ENCODE data around the gene FAT1.
"Not testable (repeated sequence)": the region's sequence is repeated elsewhere in the genome, so short reads cannot be mapped to it uniquely, and the experiment has no call there.

The FAT1 gene

GRCh38 chr4:186723292-186724057 lies at the start of gene FAT1:
TSS of gene FAT1 (minus strand) at chr4:186723856. CDS start at chr4:186709827, 14,029 bp downstream.
- no peak for DNase-seq

- no peak for DNase-seq
These were observed 49.4 kb upstream of the FAT1 start for GRCh38 chr4:186772936-186773487.

GRCh38 chr4:186771624-186772023 lies 48.0 kb upstream of the FAT1 start:
- DNase-seq: no peak

GRCh38 chr4:186770481-186771175 lies 47.0 kb upstream of the FAT1 start:
- DNase-seq: no peak

- no peak for DNase-seq
These were observed 44.1 kb upstream of the FAT1 start for GRCh38 chr4:186767794-186768193.

GRCh38 chr4:186765673-186766546 lies 42.3 kb upstream of the FAT1 start:
- no peak for DNase-seq

GRCh38 chr4:186765138-186765537 lies 41.5 kb upstream of the FAT1 start:
- DNase-seq: no peak

- DNase-seq: no peak
These were observed 40.8 kb upstream of the FAT1 start for GRCh38 chr4:186764457-186764856.

- no peak for DNase-seq
These were observed 39.2 kb upstream of the FAT1 start for GRCh38 chr4:186762865-186763264.

GRCh38 chr4:186762361-186762760 lies 38.7 kb upstream of the FAT1 start:
- DNase-seq: no peak

- DNase-seq: not testable (repeated sequence)
These were observed 38.3 kb upstream of the FAT1 start for GRCh38 chr4:186761956-186762355.

- DNase-seq: no peak
These were observed 37.7 kb upstream of the FAT1 start for GRCh38 chr4:186761393-186761792.

GRCh38 chr4:186760576-186760975 lies 36.9 kb upstream of the FAT1 start:
- DNase-seq: no peak

GRCh38 chr4:186759990-186760389 lies 36.3 kb upstream of the FAT1 start:
- no peak for DNase-seq

- DNase-seq: no peak
These were observed 35.5 kb upstream of the FAT1 start for GRCh38 chr4:186758929-186759682.

GRCh38 chr4:186757696-186758355 lies 34.2 kb upstream of the FAT1 start:
- DNase-seq: no peak

GRCh38 chr4:186756550-186756949 lies 32.9 kb upstream of the FAT1 start:
- DNase-seq: not testable (repeated sequence)

- no peak for DNase-seq
These were observed 32.2 kb upstream of the FAT1 start for GRCh38 chr4:186755550-186756519.

- DNase-seq: no peak
These were observed 31.3 kb upstream of the FAT1 start for GRCh38 chr4:186754976-186755375.

- DNase-seq: no peak
These were observed 28.7 kb upstream of the FAT1 start for GRCh38 chr4:186752325-186752724.

All from CD4-positive, alpha-beta T cell treated with Interleukin-1 beta for 1 hour (primary cell).